Adrenal gland (tissue), 5 donors: ENCODE measurements around the gene EVI5L.

Experiments used
- CTCF ChIP-seq, 6 experiments: fragments of 450-650 bp in 4 of 6; fragments of 200-600 bp in 2 of 6; sonication (generic) in 1 of 6; IDR thresholded peaks; 1 replicate in 5 of 6; 2 replicates in 1 of 6; pipeline versions ENCODE4 v1.5.1 to v1.8.0; 2016 to 2021; ENCODE audit warnings: antibody characterized with exemption in 6 of 6, mild to moderate bottlenecking in 2 of 6, moderate library complexity in 1 of 6
- POLR2A ChIP-seq, 2 donors: fragments of 450-650 bp; IDR thresholded peaks; one replicate each; pipeline ENCODE4 v1.6.1; 2017; ENCODE audit warnings: antibody characterized with exemption in 2 of 2, mild to moderate bottlenecking in 2 of 2, moderate library complexity in 1 of 2
- donor health status: DM: no; HTN: no; CAD: no.

- TF ChIP-seq POLR2A (IDR thresholded peaks at IDR 0.05) (no peak), CTCF (IDR thresholded peaks at IDR 0.05) (no peak)
These were observed 15.6 kb downstream of the EVI5L start for GRCh38 chr19:7845390-7846154.
